Lung (tissue), 12 donors: ENCODE data around the gene KIR2DL3. TPM values are rescaled to one million over a fixed set of nuclear protein-coding genes. Genes with fewer than 3 reads are reported as not detected.
"Not testable (repeated sequence)": the region's sequence is repeated elsewhere in the genome, so short reads cannot be mapped to it uniquely, and the experiment has no call there.

Experiments used
- ATAC-seq: fragments of 200-7000 bp; cut with Tn5 transposase; one replicate; pipeline ENCODE4 v1.9.1; 2020; ENCODE audit warnings: moderate number of reproducible peaks; ENCODE audit not compliant: insufficient read depth, low FRiP score
- DNase-seq, 3 donors: peaks; one replicate each; pipeline ENCODE4 v3.0.0-alpha.2; 2013 to 2017
- H3K27ac ChIP-seq, 2 donors: one replicate each; pipeline ENCODE4 v1.5.1; 2013; ENCODE audit warnings: mild to moderate bottlenecking in 2 of 2, moderate library complexity in 2 of 2, control low read depth in 1 of 2, inconsistent platforms in 1 of 2, low read depth in 1 of 2, low read length in 1 of 2
- H3K27me3 ChIP-seq, 3 donors: one replicate each; pipeline ENCODE4 v1.5.1; 2013; ENCODE audit warnings: low read length in 2 of 3; ENCODE audit not compliant: control insufficient read depth in 3 of 3, insufficient read depth in 3 of 3
- H3K36me3 ChIP-seq, 4 donors: one replicate each; pipeline ENCODE4 v1.5.1; 2013; ENCODE audit warnings: low read length in 4 of 4, mild to moderate bottlenecking in 1 of 4, moderate library complexity in 1 of 4; ENCODE audit not compliant: control insufficient read depth in 4 of 4, insufficient read depth in 4 of 4
- H3K4me1 ChIP-seq, 5 donors: one replicate each; pipeline ENCODE4 v1.5.1; 2013; ENCODE audit warnings: low read length in 5 of 5, mild to moderate bottlenecking in 2 of 5, moderate library complexity in 1 of 5; ENCODE audit not compliant: control insufficient read depth in 5 of 5, insufficient read depth in 5 of 5
- H3K4me3 ChIP-seq: one replicate; pipeline ENCODE4 v1.5.1; 2013; ENCODE audit warnings: mild to moderate bottlenecking, control low read depth, moderate library complexity
- H3K9ac ChIP-seq, 2 donors: one replicate each; pipeline ENCODE4 v1.5.1; 2013; ENCODE audit warnings: low read length in 2 of 2, control low read depth in 1 of 2; ENCODE audit not compliant: insufficient read depth in 1 of 2
- H3K9me3 ChIP-seq, 4 donors: one replicate each; pipeline ENCODE4 v1.5.1; 2013; ENCODE audit warnings: low read length in 3 of 4, mild to moderate bottlenecking in 1 of 4, moderate library complexity in 1 of 4; ENCODE audit not compliant: control insufficient read depth in 4 of 4, insufficient read depth in 3 of 4
- CTCF ChIP-seq: IDR thresholded peaks from 2 replicates; pipeline ENCODE4 v1.5.1; 2012; ENCODE audit warnings: mild to moderate bottlenecking; ENCODE audit errors: control extremely low read depth, extremely low read depth
- WGBS, 2 donors: extraction: QIAGEN DNeasy Blood & Tissue Kit; methylation state at CpG; one replicate each; pipeline ENCODE4 v1.1.7; 2013; 5-methylcytosine and 5-hydroxymethylcytosine counted together
- polyA plus RNA-seq, 2 donors: library from polyadenylated mRNA; stranded (reverse); fragments of 200-250 nt; gene quantifications; one replicate each; pipeline ENCODE4 v1.2.1, GENCODE V29; 2013
- total RNA-seq, 2 donors: library from RNA; depleted of rRNA in 1 of 2; stranded (reverse); fragments of >200 nt in 1 of 2; gene quantifications; one replicate each; pipeline ENCODE4 v1.2.1, GENCODE V29; 2014 to 2021
- donor health status: control.
- donor health status: control.
- donor health status: Bipolar disorder and iron deficiency.
- donor health status: healthy.
- donor health status: DM: yes; HTN: yes; CAD: no.

KIR2DL3 gene
- total and polyA plus RNA-seq, 4 donors, result 0.11 to 0.15 (median 0.14) TPM; not detected in 1

DNA sequence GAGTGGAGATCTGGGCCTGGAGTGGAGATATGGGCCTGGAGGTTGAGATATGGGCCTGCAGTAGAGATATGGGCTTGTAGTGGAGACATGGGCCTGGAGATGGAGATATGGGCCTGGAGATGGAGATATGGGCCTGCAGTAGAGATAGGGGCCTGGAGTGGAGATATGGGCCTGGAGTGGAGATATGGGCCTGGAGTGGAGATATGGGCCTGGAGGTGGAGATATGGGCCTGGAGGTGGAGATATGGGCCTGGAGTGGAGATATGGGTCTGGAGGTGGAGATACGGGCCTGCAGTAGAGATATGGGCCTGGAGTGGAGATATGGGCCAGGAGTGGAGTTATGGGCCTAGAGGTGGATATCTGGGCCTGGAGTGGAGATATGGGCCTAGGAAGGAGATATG is 402 bp downstream of the KIR2DL3 start:
- Histone ChIP-seq H3K27me3 (no peaks in the 10 kb centered on the region), H3K36me3 (no peaks in the 10 kb centered on the region), H3K9ac (no peak overlapping the region), H3K9me3 (peaks cover 0 to 6% (median 0%) of the 10 kb centered on the region in 4 donors), H3K4me1 (no peaks in the 10 kb centered on the region), H3K27ac (no peak overlapping the region), H3K4me3 (no peak overlapping the region)
- ATAC-seq, result no peak
- no peak for DNase-seq
- TF ChIP-seq CTCF, result no peak
- 83 to 94% methylated on average over 1 of the region's 1 CpG for WGBS, 2 donors

GRCh38 chr19:54739587-54740497 is 1.5 kb downstream of the KIR2DL3 start:
- Histone ChIP-seq H3K4me3 (no peak overlapping the region), H3K4me1 (no peaks in the 10 kb centered on the region), H3K27ac (no peak overlapping the region), H3K27me3 (no peaks in the 10 kb centered on the region), H3K36me3 (no peaks in the 10 kb centered on the region), H3K9ac (no peak overlapping the region), H3K9me3 (no peaks in the 10 kb centered on the region)
- ATAC-seq, result no peak
- TF ChIP-seq CTCF, result no peak
- DNase-seq, result no peak
- 83 to 85% methylated on average over 13 of the region's 13 CpGs for WGBS, 2 donors

DNA sequence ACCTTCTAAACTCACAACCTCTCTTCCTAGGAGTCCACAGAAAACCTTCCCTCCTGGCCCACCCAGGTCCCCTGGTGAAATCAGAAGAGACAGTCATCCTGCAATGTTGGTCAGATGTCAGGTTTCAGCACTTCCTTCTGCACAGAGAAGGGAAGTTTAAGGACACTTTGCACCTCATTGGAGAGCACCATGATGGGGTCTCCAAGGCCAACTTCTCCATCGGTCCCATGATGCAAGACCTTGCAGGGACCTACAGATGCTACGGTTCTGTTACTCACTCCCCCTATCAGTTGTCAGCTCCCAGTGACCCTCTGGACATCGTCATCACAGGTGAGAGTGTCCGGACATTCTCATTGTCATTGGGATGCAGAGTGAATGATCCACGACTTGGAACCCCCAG is 3.6 kb downstream of the KIR2DL3 start:
- not testable (repeated sequence) for DNase-seq, ATAC-seq

GRCh38 chr19:54744080-54744479 is 5.8 kb downstream of the KIR2DL3 start:
- H3K4me1 ChIP-seq, H3K9me3 ChIP-seq, H3K27me3 ChIP-seq, DNase-seq, H3K4me3 ChIP-seq, H3K36me3 ChIP-seq, H3K9ac ChIP-seq, ATAC-seq, H3K27ac ChIP-seq: not testable (repeated sequence)
- 73 to 86% methylated on average over 5 of the region's 5 CpGs for WGBS, 2 donors

More for the DNA sequence above, 3.6 kb downstream of the KIR2DL3 start:
- H3K27ac ChIP-seq, H3K36me3 ChIP-seq, H3K27me3 ChIP-seq, H3K9me3 ChIP-seq, H3K4me1 ChIP-seq, H3K9ac ChIP-seq, H3K4me3 ChIP-seq: not testable (repeated sequence)
- WGBS, 2 donors, result 55 to 56% methylated on average over 5 of the region's 5 CpGs

GRCh38 chr19:54747614-54748322 is 9.5 kb downstream of the KIR2DL3 start:
- H3K9ac ChIP-seq, H3K4me1 ChIP-seq, H3K9me3 ChIP-seq, H3K4me3 ChIP-seq, H3K27ac ChIP-seq, H3K27me3 ChIP-seq, ATAC-seq, H3K36me3 ChIP-seq, DNase-seq: not testable (repeated sequence)
- WGBS, 2 donors, result 33 to 58% methylated on average over 9 of the region's 9 CpGs

GRCh38 chr19:54750276-54750675 is 12.0 kb downstream of the KIR2DL3 start:
- not testable (repeated sequence) for DNase-seq, H3K27ac ChIP-seq, H3K27me3 ChIP-seq, ATAC-seq, H3K4me3 ChIP-seq, H3K36me3 ChIP-seq, H3K9me3 ChIP-seq, H3K9ac ChIP-seq, H3K4me1 ChIP-seq
- 40 to 64% methylated on average over 6 of the region's 6 CpGs for WGBS, 2 donors
